DOHH2 (cell line): ENCODE results near the gene GAB1.

Experiments used
- CTCF ChIP-seq: fragments of 200-600 bp; sonication (generic); IDR thresholded peaks from one replicate; pipeline ENCODE4 v1.5.1; 2014; ENCODE audit warnings: antibody characterized with exemption, mild to moderate bottlenecking, low read depth, low read length; ENCODE audit not compliant: poor library complexity, severe bottlenecking
- EZH2phosphoT487 ChIP-seq: fragments of 200-600 bp; sonication (generic); IDR thresholded peaks from 2 replicates; pipeline ENCODE4 v1.6.1; 2017; ENCODE audit warnings: borderline replicate concordance, mild to moderate bottlenecking, antibody characterized with exemption, low read length, moderate library complexity, mixed read lengths

- TF ChIP-seq CTCF (no peak), EZH2phosphoT487 (no peak)
These were observed 140.8 kb downstream of the GAB1 start for GRCh38 chr4:143477487-143477886.
